ENCODE measurements around the gene PROC.
A peak's percentile ranks its signal among the peaks of the same experiment; 100 is the strongest.
"Not testable (repeated sequence)": the region's sequence is repeated elsewhere in the genome, so short reads cannot be mapped to it uniquely, and the experiment has no call there.

The PROC gene

DNA sequence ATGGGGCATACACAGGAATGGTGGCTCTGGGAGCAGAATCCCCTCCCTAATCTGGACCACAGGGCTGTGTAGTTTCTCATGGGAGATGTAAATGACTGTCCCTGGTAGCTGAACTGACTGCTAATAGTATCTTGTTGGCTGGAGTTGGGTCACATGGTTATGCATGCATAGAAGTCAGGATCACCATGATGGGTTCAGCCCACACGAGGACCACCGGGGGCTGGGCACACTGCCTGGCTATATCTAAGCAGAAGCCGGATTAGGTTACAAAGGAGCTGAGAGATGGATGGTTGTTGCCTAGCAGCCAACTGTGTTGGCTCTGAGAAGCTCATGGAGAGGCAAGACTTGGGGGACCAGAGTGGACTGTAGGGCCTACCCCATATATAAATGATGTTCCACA lies 23.7 kb upstream of the PROC start:
- DNase-seq (ENCODE audit: low read depth), result no peak

DNA sequence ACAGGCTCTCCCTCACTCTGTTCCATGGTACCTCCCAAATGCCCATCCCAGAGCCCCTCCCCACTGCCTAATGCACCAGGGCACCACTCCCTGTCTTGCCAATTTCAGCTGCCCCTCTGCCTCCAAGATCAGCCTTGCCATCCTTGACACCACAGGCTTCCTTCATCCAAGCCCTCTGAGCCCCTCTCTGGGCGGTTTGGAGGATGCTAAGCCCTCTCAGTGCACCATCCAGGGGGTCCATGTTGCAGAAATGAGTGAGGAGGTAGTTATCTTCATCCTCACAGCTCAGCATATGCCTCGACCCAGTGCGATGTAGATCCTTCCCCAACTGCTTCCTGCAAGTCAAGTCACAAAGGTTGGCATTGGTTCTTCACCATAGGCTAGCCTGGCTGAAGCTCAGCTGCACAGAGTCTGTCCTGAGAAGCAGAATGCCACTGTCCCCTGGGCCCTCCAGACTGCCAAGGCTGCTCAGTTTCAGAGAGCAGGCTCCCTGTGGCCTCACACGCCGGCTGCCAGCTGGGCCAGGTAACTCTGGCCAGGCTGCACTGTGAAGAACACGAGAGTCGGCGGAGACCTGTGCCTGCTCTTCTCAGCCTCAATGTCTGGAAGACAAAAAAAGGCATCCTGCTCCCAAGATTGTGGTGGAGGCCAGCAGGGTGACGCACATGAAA lies 20.5 kb upstream of the PROC start:
- DNase-seq (ENCODE audit: low read depth), result no peak

GRCh38 chr2:127398239-127398590 lies 20.0 kb upstream of the PROC start:
- peak; percentile 91 for DNase-seq (ENCODE audit: low read depth)

DNA sequence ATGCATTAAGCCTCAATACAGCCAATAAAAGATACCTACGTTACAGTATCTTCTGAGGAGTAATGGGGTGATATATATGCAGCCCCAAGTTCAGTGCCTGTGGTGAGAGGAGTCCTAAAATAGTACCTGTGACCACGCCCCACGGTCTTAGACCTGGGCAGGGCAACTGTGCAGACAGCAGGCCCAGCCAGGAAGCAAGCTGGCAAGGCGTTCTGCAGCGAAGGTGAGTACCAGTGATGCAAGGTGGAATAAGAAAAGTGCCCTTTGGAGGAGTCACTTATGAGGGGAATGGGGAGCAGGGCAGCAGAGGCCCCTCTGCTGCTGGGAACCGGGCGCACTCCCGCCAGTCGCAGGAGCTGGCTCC lies 17.7 kb upstream of the PROC start:
- DNase-seq (ENCODE audit: low read depth), result no peak

DNA sequence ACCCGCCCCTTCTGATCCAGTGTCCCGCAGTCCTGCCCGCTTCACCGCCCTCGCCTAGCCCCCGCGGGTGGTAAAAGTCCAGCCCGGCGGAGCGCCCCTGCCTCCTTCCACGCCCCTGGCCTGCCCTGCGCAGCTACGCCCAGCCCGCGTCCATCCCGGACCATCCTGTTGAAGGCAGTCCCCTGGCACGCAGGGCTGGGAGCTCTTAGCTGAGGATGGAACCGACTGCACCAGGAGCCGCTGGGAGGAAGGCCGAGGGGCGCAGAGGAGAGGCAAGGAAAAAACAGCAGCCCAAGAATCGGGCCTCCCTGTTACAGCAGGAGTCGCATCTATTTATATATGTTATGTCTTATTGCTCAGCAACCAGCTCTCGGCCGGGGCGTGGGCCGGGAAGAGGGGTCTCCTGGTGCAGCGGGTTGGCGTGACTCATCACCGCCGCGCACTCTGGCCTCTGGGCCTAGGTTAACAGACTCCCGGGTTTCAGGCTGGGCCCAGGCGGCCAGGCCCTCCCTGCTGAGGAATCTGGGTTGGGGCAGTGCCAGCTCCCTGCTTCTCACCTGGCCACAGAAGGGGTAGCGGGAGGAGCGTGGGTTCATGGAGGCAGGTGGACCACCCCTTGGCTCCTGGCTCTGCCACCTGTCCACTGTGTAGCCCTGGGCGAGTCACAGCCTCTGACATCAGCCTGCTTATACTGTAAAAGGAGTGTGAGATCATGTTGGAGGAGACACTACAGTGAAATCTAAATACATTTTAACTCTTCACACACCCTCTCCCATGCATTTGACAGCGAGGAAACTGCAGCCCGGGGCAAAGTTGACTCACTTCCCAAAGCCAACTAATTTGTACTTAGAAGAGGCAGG lies 17.1 kb upstream of the PROC start:
- no peak for DNase-seq (ENCODE audit: low read depth)

DNA sequence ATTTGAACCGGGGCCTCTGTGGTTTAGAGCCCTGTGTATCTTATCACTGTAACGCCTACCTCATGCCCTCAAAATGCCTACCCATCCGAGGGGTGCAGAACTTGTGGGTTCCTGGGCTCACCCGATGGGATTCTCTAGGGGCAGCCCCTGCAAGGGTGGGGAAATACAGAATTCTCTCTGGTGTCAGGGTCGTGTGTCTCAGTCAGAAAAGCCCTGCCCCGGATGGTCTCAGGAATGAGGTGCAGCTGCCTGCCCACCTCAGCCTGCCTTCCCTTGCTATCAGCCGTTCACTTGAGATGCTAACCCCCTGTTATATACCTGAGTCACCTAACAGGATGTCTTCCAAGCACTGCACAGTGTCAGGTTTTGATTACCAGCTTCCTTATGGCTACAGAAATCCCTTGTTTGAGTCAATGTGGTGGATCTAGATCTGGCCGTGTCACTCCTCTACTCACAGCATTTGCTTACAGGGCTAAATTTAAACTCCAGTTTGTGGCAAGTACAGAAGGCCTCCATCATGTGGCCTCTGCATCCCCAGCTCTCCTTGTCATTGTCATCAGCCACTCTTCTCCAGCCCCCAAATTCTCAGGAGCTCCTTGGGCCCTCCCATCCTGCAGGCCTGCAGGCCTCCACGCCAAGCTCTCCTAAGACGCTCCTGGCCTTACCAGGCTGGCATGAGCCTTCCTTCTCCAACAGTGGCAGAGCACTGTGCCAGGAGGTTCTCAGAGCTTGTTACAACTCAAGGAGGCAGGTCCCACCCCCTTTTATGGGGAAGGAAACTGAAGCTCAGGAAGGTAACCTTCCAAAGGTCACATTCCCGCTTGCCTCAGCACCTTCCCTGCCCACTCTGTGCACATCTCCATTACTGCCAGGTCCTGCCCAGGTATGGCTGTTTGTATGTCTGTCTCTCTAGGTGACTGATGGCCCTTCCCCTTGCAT lies 16.2 kb upstream of the PROC start:
- DNase-seq (ENCODE audit: low read depth), result no peak

- no peak for DNase-seq (ENCODE audit: low read depth)
Measured at GRCh38 chr2:127403460-127403859, 14.8 kb upstream of the PROC start.

- DNase-seq (ENCODE audit: low read depth), result no peak
Measured at GRCh38 chr2:127404466-127405254, 13.6 kb upstream of the PROC start.

DNA sequence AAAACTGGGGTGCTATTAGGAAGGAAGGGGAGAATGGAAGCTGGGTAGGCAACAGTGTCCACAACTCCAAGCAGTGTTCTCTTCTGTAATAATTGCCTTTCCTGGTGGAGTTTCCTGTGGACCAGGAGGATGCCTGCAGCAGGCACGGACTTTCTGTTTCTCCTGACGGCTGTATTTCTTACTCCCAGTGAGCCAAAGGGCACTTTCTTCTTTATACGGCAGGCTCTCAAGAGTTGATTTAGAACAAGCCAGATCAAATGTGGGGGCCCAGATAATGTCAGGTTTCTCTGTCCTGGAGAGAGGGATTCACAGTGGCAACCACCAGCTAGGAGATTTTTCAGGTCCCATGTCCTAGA lies 13.0 kb upstream of the PROC start:
- no peak for DNase-seq (ENCODE audit: low read depth)

- no peak for DNase-seq (ENCODE audit: low read depth)
Measured at GRCh38 chr2:127406454-127406853, 11.8 kb upstream of the PROC start.

DNA sequence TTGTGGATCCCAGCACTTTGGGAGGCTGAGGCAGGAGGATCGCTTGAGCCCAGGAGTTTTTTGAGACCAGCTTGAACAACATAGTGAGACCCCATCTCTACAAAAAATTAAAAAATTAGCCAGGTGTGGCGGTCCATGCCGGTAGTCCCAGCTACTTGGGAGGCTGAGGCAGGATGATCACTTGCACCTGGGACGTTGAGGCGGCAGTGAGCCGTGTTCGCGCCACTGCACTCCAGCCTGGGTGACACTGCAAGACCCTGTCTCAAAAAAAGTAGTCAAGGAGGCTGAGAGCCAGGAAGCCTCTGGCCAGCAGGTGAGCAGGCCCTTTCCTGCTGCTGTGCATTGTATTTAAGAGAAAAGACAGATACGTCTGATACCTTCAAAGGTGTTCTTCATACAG lies 11.1 kb upstream of the PROC start:
- DNase-seq (ENCODE audit: low read depth), result no peak

- no peak for DNase-seq (ENCODE audit: low read depth)
Measured at GRCh38 chr2:127407661-127408003, 10.6 kb upstream of the PROC start.

- peak; percentile 79 for DNase-seq (ENCODE audit: low read depth)
Measured at GRCh38 chr2:127408004-127408806, 10.0 kb upstream of the PROC start.

DNA sequence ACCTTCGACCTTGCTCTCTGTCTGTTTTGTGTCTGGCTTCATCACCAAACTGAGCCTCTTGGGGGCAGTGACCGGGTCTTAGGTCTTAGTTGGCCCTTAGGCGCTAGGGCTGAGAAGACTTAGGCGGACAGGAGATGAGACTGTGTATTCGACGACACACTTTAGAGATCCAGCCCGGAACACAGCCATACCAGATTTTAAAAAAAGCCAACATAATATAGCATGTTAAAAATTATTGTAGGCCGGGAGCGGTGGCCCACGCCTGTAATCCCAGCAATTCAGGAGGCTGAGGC lies 9.5 kb upstream of the PROC start:
- no peak for DNase-seq (ENCODE audit: low read depth)

DNA sequence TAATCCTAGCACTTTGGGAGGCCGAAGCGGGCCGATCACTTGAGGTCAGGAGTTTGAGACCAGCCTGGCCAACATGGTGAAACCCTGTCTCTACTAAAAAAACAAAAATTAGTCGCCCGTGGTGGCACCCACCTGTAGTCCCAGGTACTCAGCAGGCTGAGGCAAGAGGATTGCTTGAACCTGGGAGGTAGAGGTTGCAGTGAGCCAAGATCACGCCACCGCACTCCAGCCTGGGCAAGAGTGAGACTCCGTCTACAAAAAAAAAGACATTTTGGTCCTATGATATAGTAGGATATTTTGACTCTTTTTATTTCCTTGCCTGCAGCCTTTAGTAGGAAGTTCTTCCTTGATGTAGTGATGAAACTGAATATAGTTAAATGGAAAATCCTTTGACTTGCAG lies 8.5 kb upstream of the PROC start:
- DNase-seq (ENCODE audit: low read depth), result not testable (repeated sequence)

- peak; percentile 76 for DNase-seq (ENCODE audit: low read depth)
Measured at GRCh38 chr2:127410871-127411652, 7.2 kb upstream of the PROC start.

DNA sequence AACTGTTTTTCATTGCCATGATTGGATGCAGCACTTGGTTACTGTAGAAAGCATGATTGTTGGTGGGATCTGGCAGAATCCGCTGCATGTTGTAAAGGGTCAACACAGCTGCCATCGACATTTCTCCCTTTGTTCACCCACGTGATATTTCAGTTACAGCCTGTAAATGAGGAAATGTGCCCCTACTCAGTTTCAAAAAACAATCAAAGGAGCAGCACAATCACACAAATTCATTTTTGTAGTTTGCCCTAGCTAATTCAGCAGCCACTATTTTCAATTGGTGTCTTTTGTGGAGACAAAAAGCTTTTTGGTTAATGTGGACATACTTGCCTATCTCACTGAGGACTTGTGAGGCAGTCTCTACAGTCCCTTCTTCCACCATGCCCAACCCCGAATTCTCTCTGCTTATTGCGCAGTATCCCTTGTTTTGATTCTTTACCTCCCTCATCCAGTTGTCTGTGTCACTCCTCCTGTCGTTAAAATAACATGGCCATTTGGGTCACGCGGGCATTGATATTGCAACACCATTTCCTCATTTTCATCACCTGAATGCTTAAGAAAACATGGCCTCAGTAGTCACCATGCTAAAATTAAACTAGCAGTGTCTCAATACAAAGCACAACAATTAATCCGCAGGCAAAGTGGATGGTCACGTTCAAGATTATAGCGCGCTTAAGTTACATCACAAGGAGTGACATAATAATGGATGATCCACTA lies 6.4 kb upstream of the PROC start:
- no peak for DNase-seq (ENCODE audit: low read depth)

- DNase-seq (ENCODE audit: low read depth), result no peak
Measured at GRCh38 chr2:127413200-127413599, 5.0 kb upstream of the PROC start.

DNA sequence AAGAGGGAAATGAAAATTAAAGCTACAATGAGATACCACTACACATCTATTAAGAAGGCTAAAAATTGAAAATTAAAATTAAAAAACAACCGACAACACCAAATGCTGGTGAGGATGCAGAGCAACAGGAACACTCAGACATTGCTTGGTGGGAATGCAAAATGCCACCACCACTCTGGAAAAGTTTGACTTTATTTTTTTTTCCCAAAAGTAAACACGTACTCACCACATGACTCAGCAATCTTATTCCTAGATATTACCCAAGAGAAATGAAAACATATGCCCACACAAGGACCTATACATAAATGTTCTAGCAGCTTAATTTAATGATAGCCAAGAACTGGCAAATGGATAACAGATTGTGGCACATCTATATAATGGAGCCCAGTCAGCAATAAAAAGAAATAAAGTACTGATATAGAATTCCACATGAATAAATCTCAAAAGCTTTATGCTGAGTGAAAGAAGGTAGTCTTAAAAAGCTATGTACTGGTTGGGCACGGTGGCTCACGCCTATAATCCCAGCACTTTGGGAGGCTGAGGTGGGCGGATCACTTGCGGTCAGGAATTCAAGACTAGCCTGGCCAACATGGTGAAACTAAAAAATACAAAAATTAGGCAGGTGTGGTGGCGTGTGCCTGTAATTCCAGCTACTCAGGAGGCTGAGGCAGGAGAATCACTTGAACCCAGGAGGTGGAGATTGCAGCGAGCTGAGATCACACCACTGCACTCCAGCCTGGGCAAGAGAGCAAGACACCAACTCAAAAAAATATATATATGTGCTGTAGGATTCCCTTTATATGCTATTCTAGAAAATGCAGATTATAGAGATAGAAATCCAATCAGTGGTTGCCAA lies 4.2 kb upstream of the PROC start:
- no peak for DNase-seq (ENCODE audit: low read depth)

Data from GM04504 (cell line).